Activated T-cell treated with anti-CD3 and anti-CD28 coated beads, Interleukin-2, amount 50 U/mL, for 1 hour (primary cell): ENCODE measurements around the gene SHROOM4.

Source experiments
- DNase-seq: peaks from one replicate; pipeline ENCODE4 v3.0.0-alpha.2; 2020

SHROOM4 gene

GRCh38 chrX:50776248-50776647, 37.7 kb downstream of the SHROOM4 start:
- no peak for DNase-seq

GRCh38 chrX:50771382-50771781, 42.6 kb downstream of the SHROOM4 start:
- no peak for DNase-seq

GRCh38 chrX:50770702-50771101, 43.3 kb downstream of the SHROOM4 start:
- DNase-seq: no peak

GRCh38 chrX:50769389-50770063, 44.5 kb downstream of the SHROOM4 start:
- no peak for DNase-seq

- no peak for DNase-seq
Measured at GRCh38 chrX:50768801-50769200, 45.2 kb downstream of the SHROOM4 start.

- no peak for DNase-seq
Measured at GRCh38 chrX:50765986-50766385, 48.0 kb downstream of the SHROOM4 start.

GRCh38 chrX:50762578-50762977, 51.4 kb downstream of the SHROOM4 start:
- no peak for DNase-seq

GRCh38 chrX:50756276-50756675, 57.7 kb downstream of the SHROOM4 start:
- DNase-seq: no peak

- no peak for DNase-seq
Measured at GRCh38 chrX:50751091-50751490, 62.9 kb downstream of the SHROOM4 start.

GRCh38 chrX:50747471-50747900, 66.5 kb downstream of the SHROOM4 start:
- no peak for DNase-seq

GRCh38 chrX:50736656-50737055, 77.3 kb downstream of the SHROOM4 start:
- no peak for DNase-seq

GRCh38 chrX:50726296-50726695, 87.7 kb downstream of the SHROOM4 start:
- DNase-seq: no peak

GRCh38 chrX:50725310-50725709, 88.7 kb downstream of the SHROOM4 start:
- no peak for DNase-seq

GRCh38 chrX:50723006-50723405, 91.0 kb downstream of the SHROOM4 start:
- DNase-seq: no peak

GRCh38 chrX:50721764-50722521, 92.1 kb downstream of the SHROOM4 start:
- DNase-seq: no peak

- DNase-seq: no peak
Measured at GRCh38 chrX:50719614-50720013, 94.4 kb downstream of the SHROOM4 start.

GRCh38 chrX:50718776-50719175, 95.2 kb downstream of the SHROOM4 start:
- DNase-seq: no peak

- no peak for DNase-seq
Measured at GRCh38 chrX:50716706-50717105, 97.3 kb downstream of the SHROOM4 start.

GRCh38 chrX:50712777-50713176, 101.2 kb downstream of the SHROOM4 start:
- no peak for DNase-seq

GRCh38 chrX:50711907-50712306, 102.1 kb downstream of the SHROOM4 start:
- no peak for DNase-seq

- DNase-seq: no peak
Measured at GRCh38 chrX:50707955-50708699, 105.9 kb downstream of the SHROOM4 start.

GRCh38 chrX:50707405-50707804, 106.6 kb downstream of the SHROOM4 start:
- DNase-seq: no peak

GRCh38 chrX:50705042-50705441, 109.0 kb downstream of the SHROOM4 start:
- DNase-seq: no peak

GRCh38 chrX:50704360-50704759, 109.6 kb downstream of the SHROOM4 start:
- no peak for DNase-seq
